LNCaP clone FGC (cell line): ENCODE measurements around the gene TP63.
A peak's percentile ranks its signal among the peaks of the same experiment; 100 is the strongest.
"Not testable (repeated sequence)": the region's sequence is repeated elsewhere in the genome, so short reads cannot be mapped to it uniquely, and the experiment has no call there.

ENCODE experiments used
- DNase-seq: peaks from one replicate; pipeline ENCODE4 v3.0.0-alpha.2; 2011; ENCODE audit warnings: low read depth
- H3K4me3 ChIP-seq: 2 replicates; pipeline ENCODE4 v1.5.1; 2011; ENCODE audit warnings: mild to moderate bottlenecking, low read depth, low read length, control low read depth
- CTCF ChIP-seq: IDR thresholded peaks from 2 replicates; pipeline ENCODE4 v1.5.1; 2012; ENCODE audit warnings: mild to moderate bottlenecking; ENCODE audit not compliant: control insufficient read depth, insufficient read depth; ENCODE audit errors: extremely low read depth

The TP63 gene

GRCh38 chr3:189739378-189739777 is 108.2 kb downstream of the TP63 start:
- H3K4me3 ChIP-seq = no peak overlapping the region
- TF ChIP-seq CTCF = no peak
- DNase-seq = no peak

GRCh38 chr3:189740156-189740555 is 109.0 kb downstream of the TP63 start:
- DNase-seq = no peak
- no peak overlapping the region for H3K4me3 ChIP-seq
- no peak for TF ChIP-seq CTCF

GRCh38 chr3:189744235-189744634 is 113.0 kb downstream of the TP63 start:
- H3K4me3 ChIP-seq = no peak overlapping the region
- no peak for DNase-seq
- TF ChIP-seq CTCF = 0 out of 2 replicates have a peak, but pooled peaks have one; percentile 8

GRCh38 chr3:189745622-189746021 is 114.4 kb downstream of the TP63 start:
- H3K4me3 ChIP-seq = no peak overlapping the region
- DNase-seq = no peak
- TF ChIP-seq CTCF = no peak

GRCh38 chr3:189748046-189748445 is 116.9 kb downstream of the TP63 start:
- TF ChIP-seq CTCF = no peak
- no peak overlapping the region for H3K4me3 ChIP-seq
- no peak for DNase-seq

GRCh38 chr3:189750972-189751371 is 119.8 kb downstream of the TP63 start:
- H3K4me3 ChIP-seq = not testable (repeated sequence)

GRCh38 chr3:189754356-189754755 is 123.2 kb downstream of the TP63 start:
- H3K4me3 ChIP-seq = no peak overlapping the region
- TF ChIP-seq CTCF = no peak
- DNase-seq = no peak

More at GRCh38 chr3:189750972-189751371, 119.8 kb downstream of the TP63 start:
- not testable (repeated sequence) for DNase-seq
